B cell (primary cell): ENCODE measurements around the gene KDELR1.

ENCODE experiments used
- CTCF ChIP-seq: fragments of 200-600 bp; IDR thresholded peaks from one replicate; pipeline ENCODE4 v1.8.0; 2022; ENCODE audit warnings: antibody characterized with exemption, mild to moderate bottlenecking
- EZH2 ChIP-seq: IDR thresholded peaks from 2 replicates; pipeline ENCODE4 v1.6.1; 2012; ENCODE audit warnings: borderline replicate concordance, low read depth, mild to moderate bottlenecking, moderate library complexity, low read length; ENCODE audit not compliant: insufficient read depth, poor library complexity, severe bottlenecking

- TF ChIP-seq EZH2, result no peak
- no peak for TF ChIP-seq CTCF
Observed at GRCh38 chr19:48392860-48393558, 1.7 kb upstream of the KDELR1 start.
